Measurements from ENCODE around the gene TMEM234. TPM values are rescaled to one million over a fixed set of nuclear protein-coding genes. Genes with fewer than 3 reads are reported as not detected.
A peak's percentile ranks its signal among the peaks of the same experiment; 100 is the strongest.
"Not testable (repeated sequence)": the region's sequence is repeated elsewhere in the genome, so short reads cannot be mapped to it uniquely, and the experiment has no call there.

TMEM234 gene
- total RNA-seq, 1 experiment from 2014 or later: 7.7 TPM

DNA sequence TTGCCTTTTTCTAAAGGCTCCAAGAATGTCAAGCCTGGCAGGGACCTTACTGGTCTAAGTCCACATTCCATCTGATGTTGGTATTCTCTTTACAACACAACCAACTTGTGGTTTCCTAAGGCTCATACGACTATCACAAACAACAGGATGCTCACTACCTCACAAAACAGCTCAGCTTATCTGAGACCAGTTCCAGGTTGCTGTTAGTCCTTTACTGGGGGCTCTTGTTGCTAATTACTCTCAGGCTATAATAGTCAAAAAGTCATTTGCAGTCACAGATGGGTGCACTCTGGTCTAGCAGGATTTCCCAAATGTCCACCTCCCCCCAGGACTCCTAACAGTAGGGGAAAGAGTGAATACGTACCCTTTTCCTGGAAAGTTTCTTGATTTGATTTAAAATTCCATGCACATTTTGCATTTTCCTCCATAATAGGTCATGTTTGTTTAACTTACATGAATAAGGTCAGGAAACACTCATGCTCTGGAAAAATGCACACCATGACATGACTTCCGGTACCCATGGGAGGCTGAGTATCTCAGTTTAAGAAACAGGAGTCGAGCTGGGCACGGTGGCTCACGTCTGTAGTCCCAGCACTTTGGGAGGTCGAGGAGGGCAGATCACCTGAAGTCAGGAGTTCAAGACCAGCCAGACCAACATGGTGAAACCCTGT is 44.9 kb upstream of the TMEM234 start:
- Histone ChIP-seq H3K27ac (ENCODE audit: low read length) (no peak overlapping the region), H3K27me3 (ENCODE audit: low read length) (no peaks in the 10 kb centered on the region), H3F3A (ENCODE audit: low read length, unreplicated experiment) (no peaks in the 10 kb centered on the region), H3K79me2 (ENCODE audit: low read length) (no peaks in the 10 kb centered on the region), H3K9ac (ENCODE audit: low read length) (no peak overlapping the region), H2AFZ (ENCODE audit: low read length) (0 out of 2 replicates have a peak overlapping the region, but pooled peaks have one; percentile 13), H3K4me3 (ENCODE audit: low read length) (no peak overlapping the region), H3K4me2 (ENCODE audit: low read length) (no peak overlapping the region), H3K4me1 (ENCODE audit: insufficient read depth, low read length) (no peaks in the 10 kb centered on the region), H4K20me1 (ENCODE audit: low read length) (no peaks in the 10 kb centered on the region), H3K9me3 (ENCODE audit: low read length) (no peaks in the 10 kb centered on the region), H3K9me2 (replicated peaks; ENCODE audit: low read length) (no peaks in the 10 kb centered on the region), H3K36me3 (ENCODE audit: low read depth, low read length) (no peaks in the 10 kb centered on the region)
- CTCF ChIA-PET: no interaction called here
- ATAC-seq: no peak
- no peak for TF ChIP-seq EZH2 (IDR thresholded peaks at IDR 0.05; ENCODE audit: low read length, unreplicated experiment)
- TF ChIP-seq EZH2phosphoT487 (IDR thresholded peaks at IDR 0.05; ENCODE audit: borderline replicate concordance, low read length): no peak
- TF ChIP-seq, protein P1, sequence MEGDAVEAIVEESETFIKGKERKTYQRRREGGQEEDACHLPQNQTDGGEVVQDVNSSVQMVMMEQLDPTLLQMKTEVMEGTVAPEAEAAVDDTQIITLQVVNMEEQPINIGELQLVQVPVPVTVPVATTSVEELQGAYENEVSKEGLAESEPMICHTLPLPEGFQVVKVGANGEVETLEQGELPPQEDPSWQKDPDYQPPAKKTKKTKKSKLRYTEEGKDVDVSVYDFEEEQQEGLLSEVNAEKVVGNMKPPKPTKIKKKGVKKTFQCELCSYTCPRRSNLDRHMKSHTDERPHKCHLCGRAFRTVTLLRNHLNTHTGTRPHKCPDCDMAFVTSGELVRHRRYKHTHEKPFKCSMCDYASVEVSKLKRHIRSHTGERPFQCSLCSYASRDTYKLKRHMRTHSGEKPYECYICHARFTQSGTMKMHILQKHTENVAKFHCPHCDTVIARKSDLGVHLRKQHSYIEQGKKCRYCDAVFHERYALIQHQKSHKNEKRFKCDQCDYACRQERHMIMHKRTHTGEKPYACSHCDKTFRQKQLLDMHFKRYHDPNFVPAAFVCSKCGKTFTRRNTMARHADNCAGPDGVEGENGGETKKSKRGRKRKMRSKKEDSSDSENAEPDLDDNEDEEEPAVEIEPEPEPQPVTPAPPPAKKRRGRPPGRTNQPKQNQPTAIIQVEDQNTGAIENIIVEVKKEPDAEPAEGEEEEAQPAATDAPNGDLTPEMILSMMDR (conservative IDR thresholded peaks at IDR 0.05; ENCODE audit: low read depth, low read length): no peak
- no peak for DNase-seq
- intact Hi-C loops (cut with micrococcal nuclease): no loop called here
- BruUV-seq (replicated peaks): no TSS peak
- POLR2A ChIA-PET (ENCODE audit: unreplicated experiment): no interaction called here

DNA sequence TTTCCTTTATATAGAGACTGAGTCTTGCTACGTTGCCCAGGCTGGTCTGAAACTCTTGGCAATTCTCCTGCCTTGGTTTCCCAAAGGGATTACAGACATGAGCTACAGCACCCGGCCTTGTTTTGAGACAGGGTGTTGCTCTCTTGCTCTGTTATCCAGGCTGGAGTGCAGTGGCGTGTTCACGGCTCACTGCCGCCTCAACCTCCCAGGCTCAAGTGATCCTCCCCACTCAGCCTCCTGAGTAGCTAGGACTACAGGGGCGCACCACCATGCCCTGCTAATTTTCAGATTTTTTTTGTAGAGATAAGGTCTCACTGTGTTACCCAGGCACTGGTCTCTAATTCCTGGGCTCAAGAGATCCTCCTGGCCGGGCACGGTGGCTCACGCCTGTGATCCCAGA is 43.7 kb upstream of the TMEM234 start:
- Histone ChIP-seq H3K4me3 (ENCODE audit: low read length) (no peak overlapping the region), H3K4me2 (ENCODE audit: low read length) (no peak overlapping the region)
- BruUV-seq (replicated peaks): no TSS peak

DNA sequence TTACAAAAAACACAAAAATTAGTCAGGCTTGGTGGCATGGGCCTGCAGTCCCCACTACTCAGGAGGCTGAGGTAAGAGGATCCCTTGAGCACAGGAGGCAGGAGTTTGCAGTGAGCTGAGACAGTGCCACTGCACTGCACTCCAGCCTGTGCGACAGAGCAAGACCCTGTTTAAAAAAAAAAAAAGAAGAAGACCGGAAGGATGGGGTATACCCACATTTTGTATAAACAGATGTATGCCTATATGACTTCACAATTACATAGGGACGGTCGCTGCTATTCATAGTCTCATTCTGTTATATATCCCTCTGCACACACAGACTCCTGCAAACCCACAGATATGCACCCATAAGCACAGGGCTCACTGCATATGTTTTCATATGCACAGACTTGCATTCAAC is 41.6 kb upstream of the TMEM234 start:
- no peak for ATAC-seq

More for the DNA sequence above, 43.7 kb upstream of the TMEM234 start:
- Histone ChIP-seq H3K4me1 (ENCODE audit: insufficient read depth, low read length) (no peaks in the 10 kb centered on the region), H3F3A (ENCODE audit: low read length, unreplicated experiment) (no peaks in the 10 kb centered on the region), H3K9me3 (ENCODE audit: low read length) (no peaks in the 10 kb centered on the region), H3K9ac (ENCODE audit: low read length) (no peak overlapping the region), H3K36me3 (ENCODE audit: low read depth, low read length) (no peaks in the 10 kb centered on the region), H2AFZ (ENCODE audit: low read length) (no peak overlapping the region), H3K79me2 (ENCODE audit: low read length) (no peaks in the 10 kb centered on the region), H3K9me2 (replicated peaks; ENCODE audit: low read length) (no peaks in the 10 kb centered on the region), H4K20me1 (ENCODE audit: low read length) (no peaks in the 10 kb centered on the region), H3K27ac (ENCODE audit: low read length) (no peak overlapping the region), H3K27me3 (ENCODE audit: low read length) (no peaks in the 10 kb centered on the region)
- ATAC-seq (no peak), DNase-seq (no peak)
- TF ChIP-seq, protein P1 (conservative IDR thresholded peaks at IDR 0.05; ENCODE audit: low read depth, low read length): no peak
- no peak for TF ChIP-seq EZH2phosphoT487 (IDR thresholded peaks at IDR 0.05; ENCODE audit: borderline replicate concordance, low read length)
- TF ChIP-seq EZH2 (IDR thresholded peaks at IDR 0.05; ENCODE audit: low read length, unreplicated experiment): no peak
- intact Hi-C loops (cut with micrococcal nuclease): no loop called here
- ChIA-PET CTCF (no interaction called here), POLR2A (ENCODE audit: unreplicated experiment) (no interaction called here)

DNA sequence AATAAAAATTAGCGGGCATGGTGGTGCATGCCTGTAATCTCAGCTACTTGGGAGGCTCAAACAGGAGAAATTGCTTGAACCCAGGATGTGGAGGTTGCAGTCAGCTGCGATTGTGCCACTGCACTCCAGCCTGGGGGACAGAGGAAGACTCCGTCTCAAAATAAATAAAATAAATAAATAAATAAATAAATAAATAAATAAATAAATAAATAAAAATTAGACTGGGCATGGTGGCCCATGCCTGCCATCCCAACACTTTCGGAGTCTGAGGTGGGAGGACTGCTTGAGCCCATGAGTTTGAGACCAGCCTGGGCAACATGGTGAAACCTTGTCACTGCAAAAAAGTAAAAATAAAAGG is 41.1 kb upstream of the TMEM234 start:
- H3K36me3 ChIP-seq (ENCODE audit: low read depth, low read length); H2AFZ ChIP-seq (ENCODE audit: low read length); CTCF ChIA-PET; H3K4me1 ChIP-seq (ENCODE audit: insufficient read depth, low read length); BruUV-seq (replicated peaks); H3K9ac ChIP-seq (ENCODE audit: low read length); H3K79me2 ChIP-seq (ENCODE audit: low read length); H4K20me1 ChIP-seq (ENCODE audit: low read length); ATAC-seq; H3K9me2 ChIP-seq (replicated peaks; ENCODE audit: low read length); H3F3A ChIP-seq (ENCODE audit: low read length, unreplicated experiment); intact Hi-C loops (cut with micrococcal nuclease); H3K4me2 ChIP-seq (ENCODE audit: low read length); DNase-seq; H3K27ac ChIP-seq (ENCODE audit: low read length); H3K4me3 ChIP-seq (ENCODE audit: low read length); POLR2A ChIA-PET (ENCODE audit: unreplicated experiment); H3K9me3 ChIP-seq (ENCODE audit: low read length); H3K27me3 ChIP-seq (ENCODE audit: low read length): not testable (repeated sequence)

More for the DNA sequence above, 41.6 kb upstream of the TMEM234 start:
- no peak overlapping the region for H3K27ac ChIP-seq (ENCODE audit: low read length)
- DNase-seq: no peak
- no peaks in the 10 kb centered on the region for H3K27me3 ChIP-seq (ENCODE audit: low read length)
- intact Hi-C loops (cut with micrococcal nuclease): no loop called here
- H3F3A ChIP-seq (ENCODE audit: low read length, unreplicated experiment): no peaks in the 10 kb centered on the region
- no peak overlapping the region for H3K4me3 ChIP-seq (ENCODE audit: low read length)
- no TSS peak for BruUV-seq (replicated peaks)
- no peaks in the 10 kb centered on the region for H3K9me3 ChIP-seq (ENCODE audit: low read length)
- no peak overlapping the region for H3K4me2 ChIP-seq (ENCODE audit: low read length)
- no peaks in the 10 kb centered on the region for H3K36me3 ChIP-seq (ENCODE audit: low read depth, low read length)
- H4K20me1 ChIP-seq (ENCODE audit: low read length): no peaks in the 10 kb centered on the region
- CTCF ChIA-PET: no interaction called here
- TF ChIP-seq, protein P1 (conservative IDR thresholded peaks at IDR 0.05; ENCODE audit: low read depth, low read length): no peak
- TF ChIP-seq EZH2 (IDR thresholded peaks at IDR 0.05; ENCODE audit: low read length, unreplicated experiment) (no peak), EZH2phosphoT487 (IDR thresholded peaks at IDR 0.05; ENCODE audit: borderline replicate concordance, low read length) (no peak)
- H3K79me2 ChIP-seq (ENCODE audit: low read length): no peaks in the 10 kb centered on the region
- no peaks in the 10 kb centered on the region for H3K4me1 ChIP-seq (ENCODE audit: insufficient read depth, low read length)
- POLR2A ChIA-PET (ENCODE audit: unreplicated experiment): no interaction called here
- H2AFZ ChIP-seq (ENCODE audit: low read length): no peak overlapping the region
- no peaks in the 10 kb centered on the region for H3K9me2 ChIP-seq (replicated peaks; ENCODE audit: low read length)
- no peak overlapping the region for H3K9ac ChIP-seq (ENCODE audit: low read length)
